NCI-H2029 (cell line): ENCODE data around the gene TRIM9.

Experiments used
- DNase-seq: peaks from one replicate; lab custom pipeline; 2025; lab: John Stamatoyannopoulos, UW

The TRIM9 gene

DNA sequence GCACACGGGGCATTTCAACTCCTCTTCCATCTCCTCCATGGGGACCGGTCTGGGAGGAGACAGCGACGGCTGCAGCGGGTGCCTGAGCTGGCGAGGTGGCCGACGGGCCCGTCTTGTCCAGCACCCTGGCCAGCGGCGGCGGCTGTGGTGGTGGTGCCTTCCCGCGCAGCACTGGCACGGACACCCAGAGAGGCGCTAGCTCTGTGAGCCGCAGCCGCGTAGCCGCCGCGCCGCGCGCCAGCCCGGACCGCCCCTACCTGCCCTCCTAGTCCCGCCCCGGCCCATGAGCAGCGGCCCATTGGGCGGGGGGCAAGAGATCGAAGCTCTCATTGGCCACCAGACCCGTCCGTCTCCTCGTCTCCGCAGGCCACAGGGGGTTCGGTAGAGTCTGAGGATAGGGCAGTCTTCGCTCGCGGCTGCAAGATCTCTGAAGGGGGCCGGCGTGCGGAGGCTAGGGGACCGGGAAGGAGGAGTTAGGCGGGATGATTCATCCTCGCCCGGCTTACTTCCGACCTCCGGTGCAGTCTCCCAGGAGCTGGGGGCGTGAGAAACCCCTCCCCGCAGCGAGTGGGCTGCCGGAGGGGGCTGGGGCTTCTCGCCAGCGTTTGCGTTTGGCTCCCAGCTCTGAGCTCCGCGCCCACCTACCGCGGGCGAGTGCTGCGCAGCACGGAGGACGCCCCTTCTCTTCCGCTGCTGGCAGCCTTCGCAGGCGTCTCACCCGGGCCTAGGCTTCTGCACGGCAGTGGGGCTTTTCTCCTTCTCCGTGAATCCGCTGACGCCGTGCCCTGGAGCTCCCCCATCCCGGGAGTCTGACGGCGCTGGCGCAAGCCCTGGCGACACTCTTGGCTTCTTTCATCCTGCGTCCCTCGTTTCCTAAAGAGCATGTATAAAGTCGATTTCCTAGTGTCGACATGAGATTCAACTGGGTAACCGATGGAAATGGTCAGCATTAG lies at the start of gene TRIM9:
Gene TRIM9, minus strand, starts transcription at position 205 of the 953 bp plus-strand sequence. Its CDS starts 166 bp downstream, at position 39.
- DNase-seq = peak; percentile 99

- DNase-seq = no peak
Observed at GRCh38 chr14:51140856-51141255, 46.0 kb upstream of the TRIM9 start.

DNA sequence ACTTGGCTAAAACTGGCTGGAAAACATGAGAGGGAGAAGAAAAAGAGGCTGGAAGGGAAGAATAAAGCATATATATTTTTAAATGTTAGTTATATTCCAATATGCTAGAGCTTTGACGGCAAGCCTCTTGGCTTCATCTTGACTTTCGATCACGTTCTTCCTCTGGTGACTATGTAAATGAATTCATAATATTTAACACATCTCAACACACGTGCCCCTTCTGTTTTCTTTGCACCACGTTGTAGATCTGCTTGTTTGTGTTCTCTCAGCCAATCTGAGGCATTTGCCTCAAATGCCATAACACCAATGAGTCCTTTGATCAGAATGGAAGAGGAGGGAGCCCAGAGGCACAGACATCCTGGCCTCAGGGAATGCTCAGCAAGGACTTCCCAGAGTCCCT lies 45.4 kb upstream of the TRIM9 start:
- no peak for DNase-seq

- DNase-seq = peak; percentile 12
Observed at GRCh38 chr14:51139121-51139681, 44.3 kb upstream of the TRIM9 start.

- DNase-seq = no peak
Observed at GRCh38 chr14:51138404-51139103, 43.6 kb upstream of the TRIM9 start.

DNA sequence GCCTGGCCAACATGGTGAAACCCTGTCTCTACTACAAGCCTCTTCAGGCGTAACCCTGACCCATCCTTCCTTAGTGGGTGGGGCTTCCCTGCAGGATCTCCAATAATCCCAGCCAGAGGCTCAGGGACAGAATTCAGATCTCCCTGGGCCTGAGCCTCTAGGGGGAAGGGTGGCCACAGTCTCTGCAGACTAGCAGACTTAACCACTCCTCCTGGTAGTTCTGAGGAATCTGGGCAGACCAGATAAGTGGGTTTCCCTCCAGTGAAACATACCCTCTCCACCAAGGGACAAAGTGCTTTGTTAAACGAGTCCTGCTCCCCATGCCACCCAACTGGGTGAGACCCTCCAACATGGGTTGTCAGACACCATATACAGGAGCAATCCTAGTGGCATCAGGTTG lies 36.6 kb upstream of the TRIM9 start:
- DNase-seq = no peak

DNA sequence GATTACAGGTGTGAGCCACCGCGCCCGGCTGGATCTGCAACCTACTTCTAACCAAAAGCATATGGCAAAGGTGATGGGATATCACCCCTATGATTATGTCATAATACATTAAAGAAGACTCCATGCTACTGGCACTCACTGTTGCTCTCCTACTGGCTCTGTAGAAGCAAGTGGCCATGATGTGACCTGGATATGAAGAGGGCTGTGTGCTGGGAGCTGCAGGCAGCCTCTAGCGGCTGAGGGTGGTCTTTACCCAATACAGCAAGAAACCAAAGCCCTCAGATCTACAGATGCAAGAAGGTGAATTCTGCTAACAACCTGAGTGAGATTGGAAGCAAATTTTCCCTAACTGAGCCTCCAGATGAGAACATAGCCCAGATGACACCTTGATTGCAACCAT lies 34.2 kb upstream of the TRIM9 start:
- no peak for DNase-seq

GRCh38 chr14:51124029-51124428 lies 29.1 kb upstream of the TRIM9 start:
- no peak for DNase-seq

GRCh38 chr14:51121096-51121495 lies 26.2 kb upstream of the TRIM9 start:
- DNase-seq = no peak

DNA sequence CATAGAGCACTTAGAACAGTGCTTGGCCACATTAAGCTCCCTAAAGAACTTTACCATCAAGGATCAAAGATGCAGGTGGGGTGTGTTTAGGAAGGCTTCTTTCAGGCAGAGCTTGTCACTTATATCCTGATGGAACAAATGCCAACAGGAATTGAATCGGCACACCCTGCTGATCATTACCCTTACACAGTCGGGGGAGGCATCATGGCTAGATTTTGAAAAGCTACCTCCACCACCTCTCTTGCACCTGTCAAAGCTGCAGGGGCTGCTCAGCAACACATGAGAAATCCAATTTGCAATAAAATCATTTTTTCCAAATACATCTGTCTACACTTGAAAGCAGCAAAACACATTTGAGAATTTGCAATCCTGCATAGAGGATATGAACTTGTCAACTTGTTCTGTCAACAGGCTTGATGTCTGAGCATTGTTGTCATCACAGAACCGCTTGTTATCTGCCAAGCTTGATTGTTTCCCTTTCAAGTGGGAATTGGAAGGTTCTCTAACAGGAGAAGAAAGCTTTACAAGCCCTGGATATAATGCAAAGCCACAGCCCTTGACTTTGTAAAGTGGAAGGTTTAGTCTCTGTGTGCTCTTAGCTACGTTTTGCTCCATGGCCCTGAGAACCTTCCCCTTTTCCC lies 24.6 kb upstream of the TRIM9 start:
- peak; percentile 20 for DNase-seq

- DNase-seq = no peak
Observed at GRCh38 chr14:51118993-51119392, 24.1 kb upstream of the TRIM9 start.

DNA sequence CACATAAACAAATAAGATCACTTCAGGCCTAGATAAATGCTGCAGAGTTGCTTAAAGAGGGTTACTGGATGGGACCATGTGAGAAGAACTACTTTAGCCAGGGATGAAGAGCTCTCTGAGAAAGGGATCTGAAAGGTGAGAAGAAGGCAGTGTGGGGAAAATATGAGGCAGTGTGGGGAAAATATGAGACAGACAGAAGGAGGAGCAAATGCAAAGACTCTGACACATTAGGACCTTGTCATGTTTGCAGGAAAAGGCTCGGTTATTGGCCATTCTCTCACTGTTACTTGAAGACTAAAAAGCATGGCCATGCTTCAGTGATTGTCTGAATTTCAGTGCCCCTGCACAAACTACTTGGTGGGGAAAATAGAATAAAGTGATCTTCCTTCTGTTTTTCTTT lies 22.7 kb upstream of the TRIM9 start:
- DNase-seq = no peak

- DNase-seq = no peak
Observed at GRCh38 chr14:51116682-51117081, 21.8 kb upstream of the TRIM9 start.

DNA sequence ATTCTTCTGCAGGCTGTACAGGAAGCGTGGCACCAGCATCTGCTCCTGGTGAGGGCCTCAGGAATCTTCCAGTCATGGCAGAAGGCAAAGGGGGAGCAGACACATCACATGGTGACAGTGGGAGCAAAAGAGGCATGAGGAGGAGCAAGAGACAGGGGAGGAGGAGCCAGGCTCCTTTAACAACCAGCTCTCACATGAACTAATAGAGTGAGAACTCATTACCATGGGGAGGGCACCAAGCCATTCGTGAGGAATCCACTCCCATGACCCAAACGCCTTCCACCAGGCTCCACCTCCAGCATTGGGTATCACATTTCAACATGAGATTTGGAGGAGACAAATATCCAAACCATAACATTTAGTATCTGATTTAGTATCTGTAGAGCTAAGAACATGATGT lies 14.7 kb upstream of the TRIM9 start:
- DNase-seq = no peak

DNA sequence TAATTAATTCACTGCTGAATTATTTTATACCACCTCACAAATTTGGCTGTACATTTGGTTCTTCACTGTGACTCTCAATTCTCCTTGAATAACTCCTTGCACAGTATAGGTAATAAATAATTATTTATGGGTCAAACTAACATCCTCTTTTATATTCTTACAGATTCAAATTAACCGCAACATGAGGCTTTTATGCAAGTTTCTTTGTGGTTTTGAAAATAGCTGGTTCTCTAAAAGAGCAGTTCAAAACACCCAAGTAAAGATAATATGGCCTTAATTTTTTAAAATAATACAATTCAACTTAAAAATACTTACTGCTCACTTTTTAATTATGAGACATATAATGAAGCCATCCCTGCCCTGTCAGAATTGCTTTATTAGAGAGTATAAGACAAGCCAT lies 12.9 kb upstream of the TRIM9 start:
- no peak for DNase-seq

DNA sequence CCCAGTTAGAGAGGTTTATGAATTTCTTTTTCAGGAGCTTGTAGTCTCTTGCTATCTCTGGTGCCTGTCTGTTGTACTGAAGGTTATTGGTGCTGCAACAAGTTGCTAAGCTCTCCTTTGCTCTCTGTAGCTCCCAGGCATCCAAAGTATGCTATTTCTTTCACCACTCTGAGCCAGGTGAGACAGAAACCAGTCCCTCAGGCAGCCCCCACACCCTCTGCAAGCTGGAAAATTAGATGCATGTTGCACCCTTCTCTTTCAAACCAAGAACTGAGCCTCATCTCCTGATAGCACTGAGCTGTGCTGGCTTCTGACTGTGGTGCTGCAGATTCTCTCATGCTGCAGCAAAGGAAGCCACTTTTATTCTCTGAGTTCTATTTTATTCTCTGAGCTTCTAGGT lies 9.6 kb upstream of the TRIM9 start:
- no peak for DNase-seq

DNA sequence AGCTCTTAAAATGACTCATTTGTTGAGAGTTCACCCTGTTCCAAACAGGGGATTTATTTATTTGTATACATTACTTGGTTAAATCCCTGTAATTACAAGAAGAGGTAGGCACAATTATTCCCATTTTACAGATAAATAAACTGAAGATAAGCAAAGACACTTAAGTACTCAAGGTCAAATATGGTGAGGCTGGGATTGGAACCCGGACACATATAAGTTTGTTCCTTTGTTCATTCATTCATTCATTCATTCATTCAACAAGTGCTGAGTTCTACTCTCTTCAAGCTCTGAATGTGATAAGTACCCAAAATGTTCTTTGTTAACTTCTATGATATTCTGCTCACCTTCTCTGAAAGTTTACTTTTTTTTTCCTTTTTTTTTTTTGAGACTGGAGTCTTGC lies 2.4 kb upstream of the TRIM9 start:
- no peak for DNase-seq

DNA sequence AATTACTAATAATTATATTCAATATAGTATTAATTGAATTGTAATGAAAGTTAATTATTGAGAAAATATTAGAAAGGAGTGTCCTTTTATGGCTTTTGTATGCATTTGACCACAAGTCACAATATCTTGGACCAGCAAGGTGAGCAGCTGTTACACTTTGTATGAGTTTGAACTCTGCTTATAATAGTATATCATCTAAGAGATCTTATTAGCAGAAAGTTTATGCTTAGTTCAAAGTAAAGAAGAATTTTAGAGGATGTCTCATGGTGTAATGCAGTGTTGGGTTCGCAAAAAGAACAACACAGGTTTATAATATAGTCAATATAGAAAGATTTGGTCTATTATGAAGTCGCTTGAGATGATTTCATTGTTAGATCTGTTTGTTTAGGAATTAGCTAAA lies 2.0 kb upstream of the TRIM9 start:
- no peak for DNase-seq

- peak; percentile 52 for DNase-seq
Observed at GRCh38 chr14:51095854-51096823, 1.2 kb upstream of the TRIM9 start.

GRCh38 chr14:51094282-51094821 lies 553 bp downstream of the TRIM9 start:
- no peak for DNase-seq
